Stimulated activated CD8-positive, alpha-beta memory T cell treated with anti-CD3 and anti-CD28 coated beads, Interleukin-4, amount 100 ng/mL, for 4 hours (primary cell): ENCODE data around the gene FAM149B1.

Experiments used
- DNase-seq, 2 donors: peaks; one replicate each; pipeline ENCODE4 v3.0.0-alpha.2; 2020; ENCODE audit warnings: low read depth in 2 of 2, low spot score in 1 of 2

Gene FAM149B1

GRCh38 chr10:73172867-73173266 lies 4.9 kb downstream of the FAM149B1 start:
- no peak for DNase-seq

GRCh38 chr10:73174148-73174925 lies 6.4 kb downstream of the FAM149B1 start:
- no peak for DNase-seq

- no peak for DNase-seq
These were observed 14.6 kb downstream of the FAM149B1 start for GRCh38 chr10:73182568-73182967.

- DNase-seq = no peak
These were observed 15.9 kb downstream of the FAM149B1 start for GRCh38 chr10:73183667-73184281.

GRCh38 chr10:73186266-73186665 lies 18.3 kb downstream of the FAM149B1 start:
- no peak for DNase-seq

- no peak for DNase-seq
These were observed 22.3 kb downstream of the FAM149B1 start for GRCh38 chr10:73190188-73190587.

GRCh38 chr10:73205081-73205480 lies 37.2 kb downstream of the FAM149B1 start:
- no peak for DNase-seq

- no peak for DNase-seq
These were observed 38.0 kb downstream of the FAM149B1 start for GRCh38 chr10:73205890-73206289.

GRCh38 chr10:73206385-73206784 lies 38.5 kb downstream of the FAM149B1 start:
- DNase-seq = no peak

- DNase-seq = no peak
These were observed 40.0 kb downstream of the FAM149B1 start for GRCh38 chr10:73207883-73208282.

- no peak for DNase-seq
These were observed 41.8 kb downstream of the FAM149B1 start for GRCh38 chr10:73209705-73210104.

GRCh38 chr10:73210395-73211105 lies 42.6 kb downstream of the FAM149B1 start:
- no peak for DNase-seq

GRCh38 chr10:73211106-73211811 lies 43.3 kb downstream of the FAM149B1 start:
- DNase-seq = no peak

GRCh38 chr10:73215749-73216148 lies 47.8 kb downstream of the FAM149B1 start:
- DNase-seq = no peak

- no peak for DNase-seq
These were observed 49.7 kb downstream of the FAM149B1 start for GRCh38 chr10:73217628-73218027.

- DNase-seq = no peak
These were observed 50.7 kb downstream of the FAM149B1 start for GRCh38 chr10:73218431-73219191.

- no peak for DNase-seq
These were observed 51.5 kb downstream of the FAM149B1 start for GRCh38 chr10:73219384-73219783.

GRCh38 chr10:73220989-73221388 lies 53.1 kb downstream of the FAM149B1 start:
- no peak for DNase-seq

- no peak for DNase-seq
These were observed 57.6 kb downstream of the FAM149B1 start for GRCh38 chr10:73225518-73225917.

GRCh38 chr10:73226663-73227062 lies 58.7 kb downstream of the FAM149B1 start:
- no peak for DNase-seq

- DNase-seq = no peak
These were observed 60.3 kb downstream of the FAM149B1 start for GRCh38 chr10:73228247-73228646.
